Vagina (tissue), 2 donors: Measurements from ENCODE around the gene KCTD6. TPM values are rescaled to one million over a fixed set of nuclear protein-coding genes. Genes with fewer than 3 reads are reported as not detected.
A peak's percentile ranks its signal among the peaks of the same experiment; 100 is the strongest.

Experiments used
- DNase-seq, 2 donors: peaks; one replicate each; pipeline ENCODE4 v3.0.0-alpha.2; 2017; ENCODE audit errors: extremely low spot score in 2 of 2
- H3K27ac ChIP-seq: fragments of 200-600 bp; sonication (generic); one replicate; pipeline ENCODE4 v1.5.1; 2019
- H3K27me3 ChIP-seq: fragments of 200-600 bp; sonication (generic); one replicate; pipeline ENCODE4 v1.5.1; 2019
- H3K36me3 ChIP-seq, 2 donors: fragments of 200-600 bp; sonication (generic); one replicate each; pipeline ENCODE4 v1.5.1; 2017 to 2019
- H3K4me1 ChIP-seq: fragments of 200-600 bp; sonication (generic); one replicate; pipeline ENCODE4 v1.5.1; 2019
- H3K4me3 ChIP-seq, 2 donors: fragments of 200-600 bp; sonication (generic); 1 replicate in 1 of 2; 2 replicates in 1 of 2; pipeline ENCODE4 v1.5.1; 2016 to 2019
- H3K9me3 ChIP-seq: fragments of 200-600 bp; sonication (generic); one replicate; pipeline ENCODE4 v1.5.1; 2019
- CTCF ChIP-seq, 3 experiments: fragments of 450-650 bp in 2 of 3; fragments of 200-600 bp in 1 of 3; sonication (generic) in 1 of 3; IDR thresholded peaks; one replicate each; pipeline ENCODE4 v1.5.1; 2017 to 2019; ENCODE audit warnings: antibody characterized with exemption in 3 of 3, mild to moderate bottlenecking in 2 of 3, moderate library complexity in 2 of 3
- POLR2A ChIP-seq, 2 donors: fragments of 450-650 bp; IDR thresholded peaks; one replicate each; pipeline ENCODE4 v1.6.1; 2017; ENCODE audit warnings: antibody characterized with exemption in 2 of 2, mild to moderate bottlenecking in 2 of 2, moderate library complexity in 2 of 2
- POLR2AphosphoS5 ChIP-seq, 2 donors: sonication (generic); formaldehyde crosslinking; IDR thresholded peaks; one replicate each; pipeline ENCODE4 v1.9.0; 2017; ENCODE audit warnings: antibody characterized with exemption in 2 of 2, mild to moderate bottlenecking in 2 of 2, low read depth in 1 of 2; ENCODE audit not compliant: insufficient read depth in 1 of 2
- intact Hi-C: fragments of 100-400 bp; cut with DNase I; formaldehyde crosslinking; loops from one replicate; pipeline ENCODE4 v1.15.1; 2023
- total RNA-seq: library from RNA; depleted of rRNA; stranded (reverse); fragments of >200 nt; gene quantifications from one replicate; pipeline ENCODE4 v1.2.3, GENCODE V29; 2016

Gene KCTD6
- total RNA-seq, 1 donor from 2014 or later = 19.6 TPM

GRCh38 chr3:58463181-58463941 is 28.5 kb upstream of the KCTD6 start:
- intact Hi-C loops = no loop called here
- Histone ChIP-seq H3K4me3 (peak overlapping the region; percentile 28 to 33), H3K27ac (peak overlapping the region; percentile 2), H3K9me3 (no peaks in the 10 kb centered on the region), H3K36me3 (no peaks in the 10 kb centered on the region), H3K27me3 (no peaks in the 10 kb centered on the region), H3K4me1 (peaks cover 15% of the 10 kb centered on the region)
- TF ChIP-seq POLR2A (IDR thresholded peaks at IDR 0.05) = no peak
- TF ChIP-seq POLR2AphosphoS5 (IDR thresholded peaks at IDR 0.05; ENCODE audit: insufficient read depth in 1 of 2, low read depth in 1 of 2) = peak in 1 of 2 donors; percentile 52
- peak; percentile 41 to 69 (median 56) for TF ChIP-seq CTCF (IDR thresholded peaks at IDR 0.05)
- no peak for DNase-seq

GRCh38 chr3:58463942-58464271 is 28.0 kb upstream of the KCTD6 start:
- TF ChIP-seq POLR2A (IDR thresholded peaks at IDR 0.05) = no peak
- no peak for TF ChIP-seq POLR2AphosphoS5 (IDR thresholded peaks at IDR 0.05; ENCODE audit: insufficient read depth in 1 of 2, low read depth in 1 of 2)
- TF ChIP-seq CTCF (IDR thresholded peaks at IDR 0.05) = no peak
- Histone ChIP-seq H3K4me3 (peak overlapping the region; percentile 28 to 33), H3K27me3 (no peaks in the 10 kb centered on the region), H3K36me3 (no peaks in the 10 kb centered on the region), H3K4me1 (peaks cover 15% of the 10 kb centered on the region), H3K9me3 (no peaks in the 10 kb centered on the region), H3K27ac (no peak overlapping the region)
- intact Hi-C loops = no loop called here
- DNase-seq = no peak

- Histone ChIP-seq H3K27ac (no peak overlapping the region), H3K4me1 (peaks cover 15% of the 10 kb centered on the region), H3K9me3 (no peaks in the 10 kb centered on the region), H3K36me3 (no peaks in the 10 kb centered on the region), H3K4me3 (no peak overlapping the region), H3K27me3 (no peaks in the 10 kb centered on the region)
- no peak for TF ChIP-seq CTCF (IDR thresholded peaks at IDR 0.05)
- TF ChIP-seq POLR2AphosphoS5 (IDR thresholded peaks at IDR 0.05; ENCODE audit: insufficient read depth in 1 of 2, low read depth in 1 of 2) = no peak
- no peak for TF ChIP-seq POLR2A (IDR thresholded peaks at IDR 0.05)
- intact Hi-C loops = no loop called here
- no peak for DNase-seq
Measured at GRCh38 chr3:58464866-58465265, 27.0 kb upstream of the KCTD6 start.

GRCh38 chr3:58466899-58467563 is 24.9 kb upstream of the KCTD6 start:
- Histone ChIP-seq H3K4me3 (no peak overlapping the region), H3K27me3 (no peaks in the 10 kb centered on the region), H3K4me1 (peaks cover 32% of the 10 kb centered on the region), H3K27ac (no peak overlapping the region), H3K9me3 (no peaks in the 10 kb centered on the region), H3K36me3 (no peaks in the 10 kb centered on the region)
- TF ChIP-seq POLR2A (IDR thresholded peaks at IDR 0.05) = no peak
- no peak for TF ChIP-seq CTCF (IDR thresholded peaks at IDR 0.05)
- no peak for TF ChIP-seq POLR2AphosphoS5 (IDR thresholded peaks at IDR 0.05; ENCODE audit: insufficient read depth in 1 of 2, low read depth in 1 of 2)
- no peak for DNase-seq
- intact Hi-C loops = no loop called here

- Histone ChIP-seq H3K4me1 (peaks cover 19% of the 10 kb centered on the region), H3K36me3 (no peaks in the 10 kb centered on the region), H3K27ac (no peak overlapping the region), H3K9me3 (no peaks in the 10 kb centered on the region), H3K4me3 (no peak overlapping the region), H3K27me3 (no peaks in the 10 kb centered on the region)
- DNase-seq = no peak
- intact Hi-C loops = no loop called here
- TF ChIP-seq POLR2A (IDR thresholded peaks at IDR 0.05) (no peak), POLR2AphosphoS5 (IDR thresholded peaks at IDR 0.05; ENCODE audit: insufficient read depth in 1 of 2, low read depth in 1 of 2) (no peak), CTCF (IDR thresholded peaks at IDR 0.05) (no peak)
Measured at GRCh38 chr3:58469096-58469495, 22.8 kb upstream of the KCTD6 start.
